GM18951 (cell line): ENCODE measurements around the gene TRPV5.

Experiments used
- POLR2A ChIP-seq: IDR thresholded peaks from 4 replicates; pipeline ENCODE4 v1.6.1; 2011; ENCODE audit warnings: mild to moderate bottlenecking; ENCODE audit not compliant: insufficient read length, insufficient read depth; ENCODE audit errors: extremely low read depth
- in situ Hi-C: fragments of 300-500 bp; cut with MboI; formaldehyde crosslinking; loops from one replicate; pipeline ENCODE4 v1.12.0; 2022; ENCODE audit warnings: low sequenced_read_pairs, mixed read lengths, inconsistent platforms; ENCODE audit not compliant: unreplicated experiment

The TRPV5 gene

DNA sequence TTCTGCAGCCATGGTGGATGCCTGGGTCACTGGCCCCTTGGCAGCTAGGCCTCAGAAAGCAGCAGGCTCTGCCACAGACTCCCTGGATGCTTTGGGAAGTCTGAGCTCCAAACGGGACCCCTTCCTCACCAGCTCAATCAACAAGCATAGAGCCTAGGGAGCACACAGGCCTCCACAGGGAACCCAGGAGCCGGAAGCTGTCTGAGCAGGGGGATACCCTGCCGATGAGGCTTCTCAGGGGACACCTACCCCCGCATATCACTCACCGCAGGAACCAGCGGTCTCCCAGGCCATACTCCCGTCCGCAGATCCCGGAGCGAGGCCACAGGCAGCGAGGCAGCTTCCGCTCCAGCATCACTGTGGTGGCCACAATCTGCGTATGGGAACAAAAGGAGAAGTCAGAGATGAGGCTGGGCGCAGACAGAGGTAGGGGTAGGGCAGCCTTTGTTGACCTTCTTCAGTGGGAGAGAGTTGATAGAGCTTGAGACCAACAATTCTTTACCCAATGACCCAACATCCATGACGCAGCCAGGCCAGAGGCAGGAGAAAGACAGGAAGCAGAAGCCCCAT, 61.4 kb downstream of the TRPV5 start:
- in situ Hi-C loops, result loop anchor here (10.0 to 25.0 kb wide), 2 partner anchors 133 to 340 kb away; partner anchors contain the start of gene TAS2R40
- TF ChIP-seq POLR2A, result no peak

DNA sequence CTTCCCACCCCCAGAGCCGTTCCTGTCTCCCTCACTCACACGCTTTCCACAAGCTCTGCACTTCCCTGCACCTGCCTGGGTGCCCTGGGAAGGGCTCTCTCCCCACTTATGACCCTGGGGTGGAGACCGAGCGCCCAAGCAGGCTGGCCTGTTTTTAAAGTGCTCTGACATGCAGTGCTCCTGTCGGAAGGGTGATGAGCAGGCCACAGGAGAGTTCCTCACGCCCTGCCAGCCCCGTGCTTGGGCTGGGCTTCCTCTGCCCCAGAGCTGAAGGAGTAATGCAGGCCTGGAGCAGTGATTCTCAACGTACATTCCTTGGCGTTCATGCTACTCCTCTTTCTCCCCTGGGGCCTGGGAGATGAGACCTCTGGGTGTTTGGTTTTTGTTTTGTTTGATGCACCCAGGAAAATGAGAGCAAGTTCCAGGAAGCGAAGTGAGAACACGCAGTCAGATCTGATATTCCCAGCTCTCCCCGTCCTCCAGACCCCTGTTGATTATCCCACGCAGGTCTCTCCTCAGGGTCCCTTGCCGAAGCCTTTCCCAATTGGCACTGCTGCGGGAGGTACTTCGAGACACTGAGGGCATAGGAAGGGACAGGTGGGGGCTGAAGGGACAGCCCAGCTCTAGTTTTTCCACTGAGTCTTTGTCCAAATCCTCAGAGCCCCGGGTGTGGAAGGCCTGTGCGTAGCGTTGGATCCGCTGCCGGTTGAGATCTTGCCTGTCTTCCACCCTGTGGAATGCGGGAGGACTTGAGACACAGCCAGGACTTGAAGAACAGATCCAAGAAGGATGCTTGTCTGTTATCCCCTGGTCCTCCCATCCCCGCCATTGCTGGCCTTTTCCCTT, 62.1 kb downstream of the TRPV5 start:
- TF ChIP-seq POLR2A, result no peak
- in situ Hi-C loops, result loop anchor here (10.0 to 25.0 kb wide), 2 partner anchors 133 to 341 kb away; partner anchors contain the start of gene TAS2R40

DNA sequence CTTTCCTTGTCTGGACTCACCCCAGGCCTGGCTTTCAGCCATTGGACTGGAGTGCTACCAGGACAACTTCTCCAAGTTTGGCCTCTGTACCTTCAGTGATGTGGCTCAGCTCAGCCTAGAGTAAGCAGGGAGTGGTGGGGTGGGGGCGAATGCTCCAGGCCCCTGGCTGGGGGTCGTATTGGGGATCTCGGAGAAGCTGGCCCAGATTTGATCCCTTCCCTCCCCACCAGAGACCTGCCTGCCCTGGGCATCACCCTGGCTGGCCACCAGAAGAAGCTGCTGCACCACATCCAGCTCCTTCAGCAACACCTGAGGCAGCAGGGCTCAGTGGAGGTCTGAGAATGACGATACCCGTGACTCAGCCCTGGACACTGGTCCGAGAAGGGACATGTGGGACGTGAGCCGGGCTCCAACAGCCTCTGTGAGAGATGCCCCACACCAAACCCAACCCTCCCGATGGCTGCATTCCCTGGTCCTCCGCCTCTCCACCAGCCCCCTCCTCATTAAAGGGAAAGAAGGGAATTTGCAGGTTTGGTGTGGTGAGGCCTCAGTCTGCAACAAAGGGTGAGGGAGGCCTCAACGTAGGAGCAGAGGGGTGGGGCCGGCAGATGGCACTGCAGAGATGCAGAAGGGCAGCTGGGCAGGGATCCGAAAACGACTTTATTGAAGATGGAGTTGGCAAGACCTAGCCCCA, 62.8 kb downstream of the TRPV5 start:
- in situ Hi-C loops, result loop anchor here (10.0 to 25.0 kb wide), 2 partner anchors 134 to 342 kb away; partner anchors contain the start of gene TAS2R40
- no peak for TF ChIP-seq POLR2A

DNA sequence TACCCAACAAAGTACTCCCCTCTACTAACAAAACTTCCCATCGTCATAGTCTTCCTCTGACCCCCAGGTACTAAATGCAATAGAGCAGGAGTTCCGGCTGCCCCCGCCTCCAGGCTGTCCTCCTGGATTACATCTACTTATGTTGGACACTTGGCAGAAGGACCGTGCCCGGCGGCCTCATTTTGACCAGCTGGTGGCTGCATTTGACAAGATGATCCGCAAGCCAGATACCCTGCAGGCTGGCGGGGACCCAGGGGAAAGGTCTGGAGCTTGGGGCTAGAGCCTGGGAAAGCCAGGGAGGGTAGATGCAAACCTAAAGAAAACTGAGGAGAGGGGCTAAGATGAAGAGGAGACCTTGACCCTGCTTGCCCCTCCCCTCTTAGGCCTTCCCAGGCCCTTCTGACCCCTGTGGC, 63.4 kb downstream of the TRPV5 start:
- TF ChIP-seq POLR2A, result no peak
- in situ Hi-C loops, result loop anchor here (10.0 to 25.0 kb wide), 2 partner anchors 135 to 342 kb away; partner anchors contain the start of gene TAS2R40

DNA sequence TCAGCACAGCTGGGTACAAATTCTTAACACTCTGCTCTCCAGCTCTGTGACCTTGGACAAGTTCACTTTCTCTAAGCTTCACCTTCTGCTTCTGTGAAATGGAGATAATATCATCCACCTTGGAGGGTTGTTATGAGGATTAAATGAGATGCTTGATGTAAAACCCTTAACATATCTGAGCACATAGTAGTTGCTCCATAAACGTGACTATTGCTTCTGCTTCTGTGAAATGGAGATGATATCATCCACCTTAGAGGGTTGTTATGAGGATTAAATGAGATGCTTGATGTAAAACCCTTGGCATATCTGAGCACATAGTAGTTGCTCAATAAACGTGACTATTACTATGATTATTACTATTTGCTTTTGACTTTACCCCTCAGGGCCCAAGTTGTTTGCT, 64.1 kb downstream of the TRPV5 start:
- in situ Hi-C loops, result loop anchor here (25.0 kb wide), 1 partner anchor 343 kb away; the partner anchor contains the start of gene TAS2R40
- no peak for TF ChIP-seq POLR2A

DNA sequence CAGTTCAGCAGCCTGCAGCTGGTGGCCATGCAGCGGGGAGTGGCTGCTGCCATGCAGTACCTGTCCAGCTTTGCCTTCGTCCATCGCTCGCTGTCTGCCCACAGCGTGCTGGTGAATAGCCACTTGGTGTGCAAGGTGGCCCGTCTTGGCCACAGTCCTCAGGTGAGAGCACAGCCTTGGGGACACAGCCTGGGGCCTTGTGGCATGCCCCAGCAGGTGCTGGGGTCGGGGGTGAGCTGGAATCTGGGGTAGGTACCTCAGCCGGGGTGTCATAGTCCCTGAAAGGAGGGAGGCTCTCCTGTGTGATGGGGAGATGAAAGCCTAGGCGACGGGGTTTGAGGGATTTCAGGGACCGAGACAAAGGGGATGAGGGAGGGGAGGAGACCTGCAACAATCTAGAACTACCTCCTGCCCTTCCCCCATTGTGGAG, 64.5 kb downstream of the TRPV5 start:
- in situ Hi-C loops, result loop anchor here (25.0 kb wide), 1 partner anchor 343 kb away; the partner anchor contains the start of gene TAS2R40
- no peak for TF ChIP-seq POLR2A

DNA sequence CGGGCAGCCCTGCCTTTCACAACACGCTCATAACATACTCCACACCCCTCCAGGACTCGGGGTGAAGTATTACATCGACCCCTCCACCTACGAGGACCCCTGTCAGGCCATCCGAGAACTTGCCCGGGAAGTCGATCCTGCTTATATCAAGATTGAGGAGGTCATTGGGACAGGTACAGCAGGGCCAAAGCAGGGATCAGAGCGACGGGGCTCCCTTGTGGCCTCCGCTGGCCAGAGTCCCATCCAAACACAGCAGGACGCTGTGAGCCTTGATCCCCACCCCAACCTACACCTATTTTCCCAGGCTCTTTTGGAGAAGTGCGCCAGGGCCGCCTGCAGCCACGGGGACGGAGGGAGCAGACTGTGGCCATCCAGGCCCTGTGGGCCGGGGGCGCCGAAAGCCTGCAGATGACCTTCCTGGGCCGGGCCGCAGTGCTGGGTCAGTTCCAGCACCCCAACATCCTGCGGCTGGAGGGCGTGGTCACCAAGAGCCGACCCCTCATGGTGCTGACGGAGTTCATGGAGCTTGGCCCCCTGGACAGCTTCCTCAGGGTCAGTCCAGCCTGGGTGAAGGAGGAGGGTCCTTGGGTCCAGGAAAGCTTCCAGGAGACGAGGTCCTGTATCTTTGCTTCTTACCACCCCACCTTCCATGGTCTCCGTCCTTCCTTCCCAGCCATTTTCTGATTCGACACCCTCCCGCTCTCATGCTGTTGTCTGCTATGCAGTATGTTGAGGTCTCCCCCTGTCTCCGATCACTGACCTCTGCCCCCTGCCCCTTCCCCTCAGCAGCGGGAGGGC, 65.2 kb downstream of the TRPV5 start:
- TF ChIP-seq POLR2A, result no peak
- in situ Hi-C loops, result loop anchor here (25.0 kb wide), 1 partner anchor 344 kb away; the partner anchor contains the start of gene TAS2R40

DNA sequence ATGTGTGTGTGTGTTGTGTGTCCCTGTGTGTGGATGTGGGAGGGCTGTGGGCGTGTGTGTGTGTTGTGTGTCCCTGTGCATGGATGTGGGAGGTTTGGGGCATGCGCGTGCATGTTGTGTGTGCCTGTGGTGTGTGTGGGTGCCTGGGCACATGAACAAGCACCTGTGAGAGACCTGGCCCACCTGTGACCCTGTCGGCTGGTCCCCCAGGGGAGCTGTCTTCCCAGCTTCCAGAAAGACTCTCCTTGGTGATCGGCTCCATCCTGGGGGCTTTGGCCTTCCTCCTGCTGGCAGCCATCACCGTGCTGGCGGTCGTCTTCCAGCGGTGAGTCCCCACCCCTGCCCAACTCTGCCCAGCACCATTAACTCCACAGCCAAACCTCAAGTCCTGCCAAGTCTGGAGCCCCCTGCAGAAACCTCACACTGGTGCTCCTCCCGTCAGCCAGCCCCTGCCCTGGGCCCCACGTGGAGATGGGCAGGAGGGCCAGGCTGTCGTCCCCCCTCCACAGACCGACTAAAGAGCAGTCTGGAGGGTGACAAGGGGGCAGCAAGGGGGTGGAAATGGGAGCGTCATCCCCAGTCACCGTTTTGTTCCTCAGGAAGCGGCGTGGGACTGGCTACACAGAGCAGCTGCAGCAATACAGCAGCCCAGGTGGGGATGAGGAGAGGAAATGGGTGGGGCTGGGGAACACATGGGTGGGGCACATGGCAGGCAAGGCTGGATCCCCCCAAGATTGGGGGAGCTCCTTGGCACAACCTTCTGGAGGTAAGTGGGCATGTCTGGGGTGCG, 66.0 kb downstream of the TRPV5 start:
- in situ Hi-C loops, result loop anchor here (25.0 kb wide), 1 partner anchor 345 kb away; the partner anchor contains the start of gene TAS2R40
- no peak for TF ChIP-seq POLR2A

DNA sequence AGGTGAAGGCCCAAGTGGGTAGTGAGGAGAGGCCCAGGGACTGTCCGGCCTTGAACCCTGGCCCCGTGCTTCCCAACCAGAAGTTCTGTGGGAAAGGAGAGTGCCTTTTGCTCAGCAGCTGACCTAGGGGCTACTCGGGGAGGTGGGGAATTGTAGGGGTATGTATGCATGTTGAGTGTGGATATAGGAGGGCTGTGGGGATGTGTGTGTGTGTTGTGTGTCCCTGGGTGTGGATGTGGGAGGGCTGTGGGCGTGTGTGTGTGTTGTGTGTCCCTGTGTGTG, 66.5 kb downstream of the TRPV5 start:
- in situ Hi-C loops, result loop anchor here (25.0 kb wide), 1 partner anchor 345 kb away; the partner anchor contains the start of gene TAS2R40
- no peak for TF ChIP-seq POLR2A

DNA sequence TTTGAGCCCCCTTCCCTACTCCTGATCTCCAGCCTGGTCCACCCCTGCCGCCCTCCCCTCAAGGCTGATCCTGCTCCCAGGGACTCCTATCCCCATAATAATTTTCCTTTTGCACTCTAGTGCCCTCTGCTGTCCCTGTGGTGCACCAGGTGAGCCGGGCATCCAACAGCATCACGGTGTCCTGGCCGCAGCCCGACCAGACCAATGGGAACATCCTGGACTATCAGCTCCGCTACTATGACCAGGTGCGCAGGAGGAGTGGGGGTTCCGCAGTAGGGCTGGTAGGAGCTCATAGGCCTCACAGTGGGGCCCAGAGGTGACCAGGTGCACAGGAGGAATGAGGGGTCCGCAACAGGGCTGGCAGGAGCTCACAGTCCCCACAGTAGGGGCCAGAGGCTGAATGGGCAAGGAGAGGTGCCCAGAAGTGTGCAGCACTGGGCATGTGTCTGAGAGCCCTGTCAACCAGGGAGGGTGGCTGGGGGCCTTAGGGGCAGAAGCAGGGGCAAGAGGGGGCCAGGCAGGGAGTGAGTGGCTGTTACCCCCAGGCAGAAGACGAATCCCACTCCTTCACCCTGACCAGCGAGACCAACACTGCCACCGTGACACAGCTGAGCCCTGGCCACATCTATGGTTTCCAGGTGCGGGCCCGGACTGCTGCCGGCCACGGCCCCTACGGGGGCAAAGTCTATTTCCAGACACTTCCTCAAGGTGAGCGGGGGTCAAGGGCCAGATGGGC, 67.0 kb downstream of the TRPV5 start:
- TF ChIP-seq POLR2A, result no peak
- in situ Hi-C loops, result loop anchor here (25.0 kb wide), 1 partner anchor 346 kb away; the partner anchor contains the start of gene TAS2R40

DNA sequence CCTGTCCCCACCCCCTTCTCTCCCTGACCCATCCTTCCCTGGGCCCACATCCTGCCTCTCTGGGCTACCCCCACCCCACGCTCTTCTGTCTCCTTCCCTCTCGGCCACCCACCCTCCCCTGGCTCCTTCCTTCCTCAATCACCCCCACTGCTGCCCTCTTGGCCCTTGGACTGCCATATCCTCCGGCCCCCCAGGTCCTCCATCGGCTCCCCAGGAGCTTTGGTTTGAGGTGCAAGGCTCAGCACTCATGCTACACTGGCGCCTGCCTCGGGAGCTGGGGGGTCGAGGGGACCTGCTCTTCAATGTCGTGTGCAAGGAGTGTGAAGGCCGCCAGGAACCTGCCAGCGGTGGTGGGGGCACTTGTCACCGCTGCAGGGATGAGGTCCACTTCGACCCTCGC, 67.8 kb downstream of the TRPV5 start:
- in situ Hi-C loops, result loop anchor here (25.0 kb wide), 1 partner anchor 347 kb away; the partner anchor contains the start of gene TAS2R40
- no peak for TF ChIP-seq POLR2A
